Measurements from ENCODE around the gene NSUN5.

GRCh38 chr7:73349763-73350162 is 41.1 kb upstream of the NSUN5 start:
- TF ChIP-seq CTCF (IDR thresholded peaks at IDR 0.05) (no peak), POLR2A (IDR thresholded peaks at IDR 0.05) (no peak)

Measured in heart left ventricle (tissue), 13 donors.